Measurements from ENCODE around the gene ZNF532.

ZNF532 gene

GRCh38 chr18:58863539-58864145 is 1.0 kb upstream of the ZNF532 start:
- Mint-ChIP-seq H3K4me3 (peak overlapping the region; percentile 89), H3K36me3 (ENCODE audit: low read depth) (peaks cover 31% of the 10 kb centered on the region), H3K9me3 (peaks cover 9% of the 10 kb centered on the region), H3K27me3 (ENCODE audit: low read depth, poor library complexity) (peaks cover 2% of the 10 kb centered on the region), H3K27ac (peak overlapping the region; percentile 99), H3K4me1 (peaks cover 89% of the 10 kb centered on the region)
- TF ChIP-seq CTCF (IDR thresholded peaks at IDR 0.05), result no peak
- DNase-seq, result peak; percentile 74

GRCh38 chr18:58865033-58865590 is 435 bp downstream of the ZNF532 start:
- peaks cover 88% of the 10 kb centered on the region for H3K4me1 Mint-ChIP-seq
- peak overlapping the region; percentile 99 for H3K27ac Mint-ChIP-seq
- peak overlapping the region; percentile 89 for H3K4me3 Mint-ChIP-seq
- no peaks in the 10 kb centered on the region for H3K27me3 Mint-ChIP-seq (ENCODE audit: low read depth, poor library complexity)
- peaks cover 46% of the 10 kb centered on the region for H3K36me3 Mint-ChIP-seq (ENCODE audit: low read depth)
- DNase-seq, result no peak
- no peak for TF ChIP-seq CTCF (IDR thresholded peaks at IDR 0.05)
- H3K9me3 Mint-ChIP-seq, result peaks cover 9% of the 10 kb centered on the region

DNA sequence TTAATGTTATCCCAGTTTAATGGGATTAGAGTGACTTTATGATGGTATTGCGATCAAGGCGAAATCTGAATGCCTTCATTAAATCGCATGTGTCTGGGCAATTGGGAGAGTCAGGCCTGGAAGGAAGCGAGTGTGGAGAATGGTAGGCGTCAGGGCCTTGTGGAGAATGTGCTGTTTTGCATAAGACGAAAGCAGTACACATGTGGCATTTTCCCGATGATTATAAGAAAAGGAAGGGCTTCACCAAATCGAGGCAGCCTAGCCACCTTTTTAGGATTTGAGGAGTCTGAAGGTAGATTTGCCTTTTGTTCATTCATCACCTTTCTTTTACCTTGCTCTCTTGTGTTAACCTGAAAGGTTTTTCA is 1.0 kb downstream of the ZNF532 start:
- no peak for TF ChIP-seq CTCF (IDR thresholded peaks at IDR 0.05)
- Mint-ChIP-seq H3K27ac (peak overlapping the region; percentile 99), H3K4me3 (peak overlapping the region; percentile 89), H3K36me3 (ENCODE audit: low read depth) (peaks cover 51% of the 10 kb centered on the region), H3K27me3 (ENCODE audit: low read depth, poor library complexity) (no peaks in the 10 kb centered on the region), H3K9me3 (peaks cover 9% of the 10 kb centered on the region), H3K4me1 (peaks cover 88% of the 10 kb centered on the region)
- no peak for DNase-seq

- Mint-ChIP-seq H3K9me3 (peaks cover 9% of the 10 kb centered on the region), H3K27ac (peak overlapping the region; percentile 99), H3K27me3 (ENCODE audit: low read depth, poor library complexity) (no peaks in the 10 kb centered on the region), H3K4me1 (peaks cover 85% of the 10 kb centered on the region), H3K4me3 (peak overlapping the region; percentile 89), H3K36me3 (ENCODE audit: low read depth) (peaks cover 55% of the 10 kb centered on the region)
- no peak for DNase-seq
- TF ChIP-seq CTCF (IDR thresholded peaks at IDR 0.05), result no peak
Observed at GRCh38 chr18:58866066-58866772, 1.5 kb downstream of the ZNF532 start.

- Mint-ChIP-seq H3K4me3 (peak overlapping the region; percentile 89), H3K36me3 (ENCODE audit: low read depth) (peaks cover 60% of the 10 kb centered on the region), H3K4me1 (peaks cover 80% of the 10 kb centered on the region), H3K9me3 (peaks cover 9% of the 10 kb centered on the region), H3K27ac (peak overlapping the region; percentile 70), H3K27me3 (ENCODE audit: low read depth, poor library complexity) (no peaks in the 10 kb centered on the region)
- no peak for TF ChIP-seq CTCF (IDR thresholded peaks at IDR 0.05)
- no peak for DNase-seq
Observed at GRCh38 chr18:58866773-58867150, 2.1 kb downstream of the ZNF532 start.
